Measurements from ENCODE around the gene HRH1.

Gene HRH1

DNA sequence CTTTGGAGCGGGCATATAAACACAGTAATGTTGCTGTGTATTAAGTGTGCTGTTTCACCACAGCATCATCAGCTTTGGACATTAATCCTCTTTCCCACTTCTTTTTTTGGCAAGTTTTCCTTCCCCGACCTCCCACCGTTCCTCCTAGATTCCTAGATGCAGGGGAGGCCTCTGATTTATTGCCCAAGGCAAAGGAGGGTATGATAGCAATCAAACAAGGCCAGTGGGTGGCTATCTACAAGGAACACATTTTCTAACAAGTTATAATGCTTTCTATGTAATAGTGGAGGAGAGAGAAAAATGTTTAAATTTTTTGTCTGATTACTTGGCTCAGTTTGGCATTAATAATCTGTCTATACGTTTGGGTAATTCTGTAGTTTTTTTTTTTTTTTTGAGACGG, 156.0 kb downstream of the HRH1 start:
- no peak overlapping the region for H3K4me3 ChIP-seq (ENCODE audit: low read depth, low read length)
- TF ChIP-seq, protein P1, sequence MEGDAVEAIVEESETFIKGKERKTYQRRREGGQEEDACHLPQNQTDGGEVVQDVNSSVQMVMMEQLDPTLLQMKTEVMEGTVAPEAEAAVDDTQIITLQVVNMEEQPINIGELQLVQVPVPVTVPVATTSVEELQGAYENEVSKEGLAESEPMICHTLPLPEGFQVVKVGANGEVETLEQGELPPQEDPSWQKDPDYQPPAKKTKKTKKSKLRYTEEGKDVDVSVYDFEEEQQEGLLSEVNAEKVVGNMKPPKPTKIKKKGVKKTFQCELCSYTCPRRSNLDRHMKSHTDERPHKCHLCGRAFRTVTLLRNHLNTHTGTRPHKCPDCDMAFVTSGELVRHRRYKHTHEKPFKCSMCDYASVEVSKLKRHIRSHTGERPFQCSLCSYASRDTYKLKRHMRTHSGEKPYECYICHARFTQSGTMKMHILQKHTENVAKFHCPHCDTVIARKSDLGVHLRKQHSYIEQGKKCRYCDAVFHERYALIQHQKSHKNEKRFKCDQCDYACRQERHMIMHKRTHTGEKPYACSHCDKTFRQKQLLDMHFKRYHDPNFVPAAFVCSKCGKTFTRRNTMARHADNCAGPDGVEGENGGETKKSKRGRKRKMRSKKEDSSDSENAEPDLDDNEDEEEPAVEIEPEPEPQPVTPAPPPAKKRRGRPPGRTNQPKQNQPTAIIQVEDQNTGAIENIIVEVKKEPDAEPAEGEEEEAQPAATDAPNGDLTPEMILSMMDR (IDR thresholded peaks at IDR 0.05; ENCODE audit: low read depth, low read length) = no peak

DNA sequence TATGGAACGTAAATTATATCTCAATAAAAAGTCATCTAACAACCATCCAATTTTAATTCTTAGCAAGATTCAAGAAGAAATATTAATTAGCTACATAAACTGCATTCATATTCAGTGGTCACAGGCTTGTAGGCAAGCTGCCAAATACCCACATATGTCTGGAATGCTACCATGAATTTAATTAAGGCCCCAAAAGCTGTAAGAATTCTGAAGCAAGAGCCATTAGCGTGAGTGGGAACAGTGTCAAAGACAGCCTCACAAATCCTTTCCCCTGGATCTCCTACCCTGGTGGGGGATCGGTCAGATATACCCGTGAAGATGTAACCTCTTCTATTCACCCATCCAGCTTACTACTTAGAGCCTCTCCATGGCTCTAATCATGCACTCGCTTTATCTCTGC, 157.9 kb downstream of the HRH1 start:
- TF ChIP-seq, protein P1 (IDR thresholded peaks at IDR 0.05; ENCODE audit: low read depth, low read length) = no peak
- no peak overlapping the region for H3K4me3 ChIP-seq (ENCODE audit: low read depth, low read length)

Measured in WI38 (cell line).